ENCODE measurements around the gene TRAF7.

Gene TRAF7

DNA sequence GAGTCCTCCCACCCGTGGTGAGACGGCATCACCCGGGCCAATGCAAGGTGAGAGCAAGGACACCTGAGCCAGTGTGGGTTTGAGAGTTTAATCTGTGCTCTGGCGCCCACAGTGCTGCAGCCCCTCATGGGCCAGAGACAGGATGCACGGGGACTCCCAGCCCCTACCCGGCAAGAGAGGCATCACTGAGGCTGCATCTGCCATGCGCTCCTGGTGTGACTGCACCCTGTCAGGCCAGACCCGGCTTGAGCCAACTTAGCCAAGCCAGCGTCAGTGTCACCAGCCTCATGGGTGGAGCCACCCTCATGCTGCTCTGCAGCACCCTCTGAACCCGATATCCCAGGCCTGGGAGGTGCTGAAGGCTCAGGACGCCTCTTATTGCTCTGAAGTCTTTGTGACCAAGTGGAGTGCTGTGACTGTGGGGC, 56.4 kb downstream of the TRAF7 start:
- Histone ChIP-seq H3K4me1 (ENCODE audit: control insufficient read depth, insufficient read depth, low read length) (peaks cover 31% of the 10 kb centered on the region), H3K27me3 (ENCODE audit: control insufficient read depth in 1 of 2, insufficient read depth in 2 of 2, low read length in 2 of 2) (no peaks in the 10 kb centered on the region), H3K4me3 (ENCODE audit: low read length in 2 of 2) (no peak overlapping the region), H3K9me3 (ENCODE audit: control insufficient read depth in 2 of 2, low read length in 2 of 2) (no peaks in the 10 kb centered on the region), H3K9ac (ENCODE audit: low read length in 2 of 2) (no peak overlapping the region), H3K36me3 (ENCODE audit: control insufficient read depth in 2 of 2, insufficient read depth in 2 of 2, low read length in 2 of 2) (peaks cover 12 to 15% of the 10 kb centered on the region in 2 donors), H3K27ac (ENCODE audit: low read length) (no peak overlapping the region)

DNA sequence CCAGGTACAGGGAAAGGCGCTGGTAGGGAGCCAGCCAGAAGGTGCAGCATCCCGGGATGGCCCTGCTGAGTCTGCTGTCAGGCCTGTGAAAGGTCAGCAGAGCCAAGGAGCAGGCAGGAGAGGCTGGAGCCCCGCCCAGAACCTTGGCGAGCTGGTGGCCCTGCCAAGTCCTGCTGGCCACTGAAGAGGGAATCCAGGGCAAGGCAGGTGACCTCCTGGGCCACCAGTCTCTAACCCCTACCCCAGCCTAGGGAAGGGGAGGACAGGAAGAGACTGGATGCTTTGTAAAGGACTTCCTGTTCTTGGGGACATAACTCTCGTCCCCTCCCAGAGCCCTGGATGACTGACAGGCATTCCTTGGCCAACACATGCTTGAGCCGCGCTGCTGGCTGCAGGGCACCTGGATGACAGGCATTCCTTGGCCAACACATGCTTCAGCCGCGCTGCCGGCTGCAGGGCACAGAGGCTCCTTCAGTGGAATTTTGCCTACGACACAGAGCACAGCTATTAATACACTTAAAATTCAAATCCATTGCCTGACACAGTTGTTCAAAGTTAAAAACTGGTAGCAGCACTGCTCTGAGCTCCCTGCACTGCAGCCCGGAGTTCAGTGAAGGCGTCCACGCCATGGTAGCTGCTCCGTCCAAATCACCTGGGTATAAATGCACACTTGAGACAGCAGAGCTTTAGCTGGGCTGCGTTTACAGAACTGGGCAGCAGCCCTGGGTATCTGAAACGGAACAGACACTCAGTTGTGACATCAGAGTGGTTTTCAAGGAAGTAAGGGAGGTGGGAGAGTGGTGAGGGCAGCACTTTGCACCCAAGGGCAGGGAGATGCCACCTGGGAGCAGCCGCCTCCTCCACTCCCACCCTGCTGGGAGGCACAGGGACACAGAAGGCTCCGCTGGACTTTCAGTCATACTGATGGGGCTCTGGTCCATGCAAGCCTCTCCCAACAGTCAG, 57.1 kb downstream of the TRAF7 start:
- peak overlapping the region; percentile 31 to 66 for H3K4me3 ChIP-seq (ENCODE audit: low read length in 2 of 2)
- H3K36me3 ChIP-seq (ENCODE audit: control insufficient read depth in 2 of 2, insufficient read depth in 2 of 2, low read length in 2 of 2) = peaks cover 6 to 11% of the 10 kb centered on the region in 2 donors
- H3K27ac ChIP-seq (ENCODE audit: low read length) = no peak overlapping the region
- H3K9me3 ChIP-seq (ENCODE audit: control insufficient read depth in 2 of 2, low read length in 2 of 2) = no peaks in the 10 kb centered on the region
- H3K27me3 ChIP-seq (ENCODE audit: control insufficient read depth in 1 of 2, insufficient read depth in 2 of 2, low read length in 2 of 2) = no peaks in the 10 kb centered on the region
- H3K4me1 ChIP-seq (ENCODE audit: control insufficient read depth, insufficient read depth, low read length) = peaks cover 29% of the 10 kb centered on the region
- H3K9ac ChIP-seq (ENCODE audit: low read length in 2 of 2) = peak overlapping the region; percentile 42 to 60

DNA sequence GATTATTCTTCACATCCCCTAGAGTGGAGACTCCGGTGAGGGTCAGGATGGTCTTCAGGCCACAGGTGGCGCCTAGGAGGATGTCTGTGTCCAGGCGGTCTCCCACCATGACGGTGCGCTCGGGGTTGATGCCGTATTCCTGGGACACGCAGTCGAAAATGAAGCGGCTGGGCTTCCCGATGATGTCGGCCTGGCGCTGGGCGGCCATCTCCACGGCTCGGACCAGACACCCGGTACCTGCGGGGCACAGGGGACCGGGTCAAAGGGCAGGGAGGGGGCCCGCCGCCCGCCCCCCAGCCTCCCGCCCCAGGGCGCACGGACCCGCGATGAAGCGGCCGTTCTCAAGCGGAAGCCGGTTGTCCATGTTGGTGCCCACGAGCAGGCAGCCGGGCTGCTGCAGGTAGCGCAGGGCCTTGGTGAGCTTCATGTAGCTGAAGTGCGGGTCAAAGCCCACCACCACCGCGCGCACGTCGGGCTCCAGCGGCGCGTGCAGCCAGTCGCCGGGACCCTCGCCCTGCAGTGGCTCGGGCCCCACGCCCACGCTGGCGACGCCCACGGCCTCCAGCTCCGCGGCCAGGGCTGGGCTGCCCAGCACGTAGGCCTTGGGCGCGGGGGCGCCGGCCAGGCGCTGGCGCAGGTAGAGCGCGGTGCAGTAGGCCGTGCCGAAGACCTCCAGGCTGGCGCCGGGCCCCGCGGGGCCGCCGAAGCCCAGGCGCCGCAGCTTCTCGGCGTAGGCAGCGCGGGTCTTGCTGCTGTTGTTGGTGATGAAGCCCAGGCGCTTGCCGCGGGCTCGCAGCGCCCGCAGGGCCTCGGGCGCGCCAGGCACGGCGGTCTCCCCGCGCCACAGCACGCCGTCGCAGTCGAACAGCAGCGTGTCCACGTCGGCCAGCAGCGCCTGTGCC, 58.5 kb downstream of the TRAF7 start:
- no peaks in the 10 kb centered on the region for H3K9me3 ChIP-seq (ENCODE audit: control insufficient read depth in 2 of 2, low read length in 2 of 2)
- peak overlapping the region; percentile 68 to 70 for H3K9ac ChIP-seq (ENCODE audit: low read length in 2 of 2)
- H3K4me1 ChIP-seq (ENCODE audit: control insufficient read depth, insufficient read depth, low read length) = peaks cover 29% of the 10 kb centered on the region
- H3K4me3 ChIP-seq (ENCODE audit: low read length in 2 of 2) = peak overlapping the region; percentile 69 to 80
- no peaks in the 10 kb centered on the region for H3K27me3 ChIP-seq (ENCODE audit: control insufficient read depth in 1 of 2, insufficient read depth in 2 of 2, low read length in 2 of 2)
- H3K36me3 ChIP-seq (ENCODE audit: control insufficient read depth in 2 of 2, insufficient read depth in 2 of 2, low read length in 2 of 2) = peaks cover 0 to 4% of the 10 kb centered on the region in 2 donors
- H3K27ac ChIP-seq (ENCODE audit: low read length) = peak overlapping the region; percentile 24

DNA sequence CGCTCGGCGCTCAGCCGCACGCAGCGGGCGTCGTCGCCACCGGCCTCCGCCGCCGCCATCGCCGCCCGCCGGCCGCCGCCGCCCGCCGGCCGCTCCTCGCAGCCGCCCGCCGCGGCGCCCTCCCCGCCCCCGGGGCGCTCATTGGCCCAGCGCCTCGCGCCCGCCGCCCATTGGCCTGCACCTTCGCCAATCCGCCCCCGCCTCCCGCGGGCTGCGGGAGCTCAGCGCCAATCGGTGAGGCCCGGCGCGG, 59.1 kb downstream of the TRAF7 start, which contains the start of gene PGP:
Gene PGP (minus strand): TSS at position 122 of the 250 bp plus-strand sequence. CDS start 63 bp downstream, at position 59.
- Histone ChIP-seq H3K27me3 (ENCODE audit: control insufficient read depth in 1 of 2, insufficient read depth in 2 of 2, low read length in 2 of 2) (no peaks in the 10 kb centered on the region), H3K27ac (ENCODE audit: low read length) (peak within 1 kb of the TSS; percentile 88), H3K4me1 (ENCODE audit: control insufficient read depth, insufficient read depth, low read length) (peaks cover 29% of the 10 kb centered on the region), H3K9ac (ENCODE audit: low read length in 2 of 2) (peak within 1 kb of the TSS; percentile 74 to 80), H3K4me3 (ENCODE audit: low read length in 2 of 2) (peak within 1 kb of the TSS; percentile 77 to 81), H3K9me3 (ENCODE audit: control insufficient read depth in 2 of 2, low read length in 2 of 2) (no peaks in the 10 kb centered on the region), H3K36me3 (ENCODE audit: control insufficient read depth in 2 of 2, insufficient read depth in 2 of 2, low read length in 2 of 2) (peaks cover 0 to 3% of the 10 kb centered on the region in 2 donors)

DNA sequence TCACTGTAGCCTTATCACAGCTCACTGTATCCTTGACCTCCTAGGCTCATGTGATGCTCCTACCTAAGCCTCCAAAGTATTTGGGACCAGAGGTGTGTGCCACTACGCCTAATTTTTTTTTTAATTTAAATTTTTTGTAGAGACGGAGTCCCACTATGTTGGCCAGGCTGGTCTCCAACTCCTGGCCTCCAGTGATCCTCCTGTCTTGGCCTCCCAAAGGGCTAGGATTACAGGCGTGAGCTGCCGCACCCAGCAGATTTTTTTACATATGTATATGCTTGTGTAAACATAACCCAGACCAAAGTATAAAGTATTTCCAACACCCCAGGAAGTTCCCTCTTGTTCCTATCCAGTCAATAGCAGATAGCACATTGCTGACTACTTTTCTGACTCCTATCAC, 60.7 kb downstream of the TRAF7 start:
- Histone ChIP-seq H3K9ac (ENCODE audit: low read length in 2 of 2) (no peak overlapping the region), H3K4me1 (ENCODE audit: control insufficient read depth, insufficient read depth, low read length) (peaks cover 25% of the 10 kb centered on the region), H3K4me3 (ENCODE audit: low read length in 2 of 2) (no peak overlapping the region), H3K27me3 (ENCODE audit: control insufficient read depth in 1 of 2, insufficient read depth in 2 of 2, low read length in 2 of 2) (no peaks in the 10 kb centered on the region), H3K9me3 (ENCODE audit: control insufficient read depth in 2 of 2, low read length in 2 of 2) (no peaks in the 10 kb centered on the region), H3K27ac (ENCODE audit: low read length) (no peak overlapping the region), H3K36me3 (ENCODE audit: control insufficient read depth in 2 of 2, insufficient read depth in 2 of 2, low read length in 2 of 2) (peaks cover 0 to 3% of the 10 kb centered on the region in 2 donors)

DNA sequence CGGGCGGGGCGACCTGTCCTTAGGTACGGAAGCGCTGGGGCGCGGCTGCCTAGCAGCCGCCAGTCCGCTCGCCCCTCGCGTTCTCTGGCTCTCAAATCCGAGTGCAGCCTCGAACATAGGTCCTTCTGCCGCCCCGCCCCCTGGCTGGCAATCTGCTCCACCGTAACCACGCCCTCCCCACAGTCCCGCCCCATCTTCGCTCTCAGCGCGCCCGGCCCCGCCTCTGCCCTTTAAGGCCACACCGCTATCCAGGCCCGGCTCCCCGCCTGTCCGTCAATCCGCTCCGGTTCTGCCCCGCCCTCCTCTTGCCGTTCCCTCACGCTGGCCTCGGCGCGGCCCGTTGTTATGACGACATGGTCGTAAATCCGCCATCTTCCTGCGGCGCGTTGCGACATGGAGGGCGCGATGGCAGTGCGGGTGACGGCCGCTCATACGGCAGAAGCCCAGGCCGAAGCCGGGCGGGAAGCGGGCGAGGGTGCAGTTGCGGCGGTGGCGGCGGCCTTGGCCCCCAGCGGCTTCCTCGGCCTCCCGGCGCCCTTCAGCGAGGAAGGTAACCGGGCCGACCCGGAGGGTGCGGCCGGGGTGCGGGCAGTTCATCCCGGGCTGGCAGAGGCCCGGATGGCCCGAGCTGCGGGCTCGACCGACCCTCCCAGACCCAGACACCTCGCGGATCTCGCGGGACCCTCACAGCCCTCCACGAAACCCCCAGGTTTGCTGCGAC, 67.8 kb downstream of the TRAF7 start, which contains the start of gene E4F1:
Gene E4F1 (plus strand): TSS at position 371 of the 721 bp plus-strand sequence. CDS start 23 bp downstream, at position 394.
- Histone ChIP-seq H3K9me3 (ENCODE audit: control insufficient read depth in 2 of 2, low read length in 2 of 2) (no peaks in the 10 kb centered on the region), H3K4me3 (ENCODE audit: low read length in 2 of 2) (peak within 1 kb of the TSS; percentile 85 to 88), H3K36me3 (ENCODE audit: control insufficient read depth in 2 of 2, insufficient read depth in 2 of 2, low read length in 2 of 2) (peaks cover 4 to 5% of the 10 kb centered on the region in 2 donors), H3K9ac (ENCODE audit: low read length in 2 of 2) (peak within 1 kb of the TSS; percentile 83 to 87), H3K4me1 (ENCODE audit: control insufficient read depth, insufficient read depth, low read length) (peaks cover 23% of the 10 kb centered on the region), H3K27ac (ENCODE audit: low read length) (peak within 1 kb of the TSS; percentile 55), H3K27me3 (ENCODE audit: control insufficient read depth in 1 of 2, insufficient read depth in 2 of 2, low read length in 2 of 2) (no peaks in the 10 kb centered on the region)

DNA sequence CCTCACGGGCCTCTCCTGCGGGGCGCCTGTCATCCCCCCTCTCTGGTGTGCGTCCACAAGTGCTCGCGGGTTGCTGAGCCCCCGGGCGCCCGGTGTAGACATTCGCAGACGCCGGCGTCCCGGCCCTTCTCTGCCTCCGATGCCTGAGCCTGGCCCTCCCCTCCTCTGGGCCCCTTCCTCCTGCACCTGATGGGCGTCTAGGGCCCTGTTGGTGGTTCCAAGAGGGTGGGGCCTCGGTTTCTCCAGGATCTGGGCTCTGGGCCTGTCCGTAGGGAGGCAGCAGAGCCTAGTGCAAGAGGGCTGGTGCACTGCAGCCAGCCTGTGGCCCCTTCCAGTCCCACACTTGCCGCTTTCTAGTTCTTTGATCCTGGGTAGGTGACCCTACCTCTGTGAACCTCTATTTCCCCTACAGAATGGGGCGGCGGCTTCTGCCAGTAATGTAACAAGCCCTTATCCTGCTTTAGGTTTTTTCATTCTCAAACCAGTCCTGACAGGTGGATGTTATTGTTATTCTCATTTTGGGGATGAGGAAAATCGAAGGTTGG, 68.4 kb downstream of the TRAF7 start:
- Histone ChIP-seq H3K36me3 (ENCODE audit: control insufficient read depth in 2 of 2, insufficient read depth in 2 of 2, low read length in 2 of 2) (peaks cover 9 to 10% of the 10 kb centered on the region in 2 donors), H3K4me3 (ENCODE audit: low read length in 2 of 2) (peak overlapping the region; percentile 85 to 88), H3K9ac (ENCODE audit: low read length in 2 of 2) (peak overlapping the region; percentile 83 to 87), H3K27me3 (ENCODE audit: control insufficient read depth in 1 of 2, insufficient read depth in 2 of 2, low read length in 2 of 2) (no peaks in the 10 kb centered on the region), H3K4me1 (ENCODE audit: control insufficient read depth, insufficient read depth, low read length) (peaks cover 24% of the 10 kb centered on the region), H3K9me3 (ENCODE audit: control insufficient read depth in 2 of 2, low read length in 2 of 2) (no peaks in the 10 kb centered on the region), H3K27ac (ENCODE audit: low read length) (peak overlapping the region; percentile 55)

DNA sequence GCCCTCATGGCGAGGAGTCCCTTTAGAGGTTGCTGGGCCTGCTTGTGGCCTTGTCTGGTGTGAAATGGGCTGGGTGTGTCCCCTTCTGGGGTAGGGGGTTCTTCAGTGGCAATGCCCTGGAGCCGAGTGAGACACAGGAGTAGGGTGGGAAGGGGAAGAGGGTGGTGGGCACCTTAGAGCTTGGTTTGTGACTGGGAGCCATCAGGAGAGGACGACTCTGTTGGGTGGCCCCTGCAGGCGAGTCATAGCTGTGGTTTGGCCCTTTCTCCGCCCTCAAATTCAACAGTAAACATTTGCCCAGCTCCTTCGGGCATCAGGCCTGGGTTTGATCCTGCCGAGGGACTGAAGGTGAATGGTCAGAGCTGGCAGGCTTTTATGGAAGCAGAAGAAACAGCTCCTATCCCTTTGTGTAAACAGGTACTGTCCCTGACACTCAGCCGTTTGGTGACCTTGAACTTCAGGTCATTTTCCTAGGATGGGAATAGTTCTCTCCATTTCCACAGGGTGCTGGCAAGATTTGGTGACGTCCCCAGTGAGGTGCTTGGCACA, 70.7 kb downstream of the TRAF7 start:
- no peaks in the 10 kb centered on the region for H3K9me3 ChIP-seq (ENCODE audit: control insufficient read depth in 2 of 2, low read length in 2 of 2)
- H3K4me3 ChIP-seq (ENCODE audit: low read length in 2 of 2) = no peak overlapping the region
- peaks cover 25% of the 10 kb centered on the region for H3K4me1 ChIP-seq (ENCODE audit: control insufficient read depth, insufficient read depth, low read length)
- no peak overlapping the region for H3K9ac ChIP-seq (ENCODE audit: low read length in 2 of 2)
- no peaks in the 10 kb centered on the region for H3K27me3 ChIP-seq (ENCODE audit: control insufficient read depth in 1 of 2, insufficient read depth in 2 of 2, low read length in 2 of 2)
- peaks cover 21 to 23% of the 10 kb centered on the region in 2 donors for H3K36me3 ChIP-seq (ENCODE audit: control insufficient read depth in 2 of 2, insufficient read depth in 2 of 2, low read length in 2 of 2)
- H3K27ac ChIP-seq (ENCODE audit: low read length) = no peak overlapping the region

DNA sequence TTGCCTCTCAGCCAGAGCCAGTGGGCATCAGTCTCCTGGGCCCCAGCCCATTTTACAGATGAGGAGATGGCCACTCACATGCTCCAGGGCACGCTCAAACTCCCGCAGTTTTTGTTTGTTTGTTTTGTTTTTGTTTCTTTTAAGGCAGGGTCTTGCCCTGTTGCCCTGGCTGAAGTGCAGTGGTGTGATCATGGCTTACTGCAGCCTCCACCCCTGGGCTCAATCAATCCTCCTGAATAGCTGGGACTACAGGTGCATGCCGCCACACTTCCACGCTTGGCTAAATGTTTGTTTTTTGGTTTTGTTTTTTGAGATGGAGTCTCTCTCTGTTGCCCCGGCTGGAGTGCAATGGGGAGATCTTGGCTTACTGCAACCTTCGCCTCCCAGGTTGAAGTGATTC, 71.3 kb downstream of the TRAF7 start:
- Histone ChIP-seq H3K4me3 (ENCODE audit: low read length in 2 of 2) (no peak overlapping the region), H3K27me3 (ENCODE audit: control insufficient read depth in 1 of 2, insufficient read depth in 2 of 2, low read length in 2 of 2) (peaks cover 0 to 2% of the 10 kb centered on the region in 2 donors), H3K9me3 (ENCODE audit: control insufficient read depth in 2 of 2, low read length in 2 of 2) (no peaks in the 10 kb centered on the region), H3K4me1 (ENCODE audit: control insufficient read depth, insufficient read depth, low read length) (peaks cover 25% of the 10 kb centered on the region), H3K27ac (ENCODE audit: low read length) (no peak overlapping the region), H3K9ac (ENCODE audit: low read length in 2 of 2) (no peak overlapping the region), H3K36me3 (ENCODE audit: control insufficient read depth in 2 of 2, insufficient read depth in 2 of 2, low read length in 2 of 2) (peaks cover 27 to 29% of the 10 kb centered on the region in 2 donors)
